Measurements from ENCODE around the gene SWSAP1. TPM values are rescaled to one million over a fixed set of nuclear protein-coding genes. Genes with fewer than 3 reads are reported as not detected.
"Not testable (repeated sequence)": the region's sequence is repeated elsewhere in the genome, so short reads cannot be mapped to it uniquely, and the experiment has no call there.

Gene SWSAP1
- polyA plus RNA-seq, 3 donors: 3.1 to 3.6 (median 3.4) TPM

- DNase-seq (ENCODE audit: extremely low read depth in 1 of 11, low read depth in 9 of 11, low spot score in 4 of 11): peak; percentile 95 to 99 (median 98)
Observed at GRCh38 chr19:11346104-11346940, 28.1 kb upstream of the SWSAP1 start, which contains the start of the genes CCDC159 and TMEM205. TSS of gene CCDC159 (plus strand) at chr19:11346519. CDS start at chr19:11346607, 88 bp downstream. TSS of gene TMEM205 (minus strand) at chr19:11346268. CDS start at chr19:11345619, 649 bp downstream.

GRCh38 chr19:11347546-11348039 is 26.9 kb upstream of the SWSAP1 start:
- DNase-seq (ENCODE audit: extremely low read depth in 1 of 11, low read depth in 9 of 11, low spot score in 4 of 11): no peak

DNA sequence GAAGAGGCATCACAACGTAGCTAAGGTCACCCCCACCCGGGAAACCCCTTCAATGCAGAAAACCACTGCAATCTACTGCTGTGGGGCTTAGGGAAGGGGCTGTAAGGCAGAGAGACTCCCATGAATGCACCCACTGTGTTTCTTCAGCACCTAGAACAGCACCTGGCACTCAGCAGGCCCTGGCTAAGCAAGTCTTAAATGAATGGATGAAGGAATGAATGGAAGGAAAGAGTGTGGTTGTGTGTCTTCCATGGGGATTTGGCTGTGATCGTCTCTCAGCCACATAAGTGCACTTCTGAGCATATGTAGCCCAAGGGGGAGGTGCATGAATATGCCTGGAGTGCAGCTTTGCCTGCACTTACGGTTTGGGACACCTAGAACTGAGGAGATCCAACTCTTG is 25.3 kb upstream of the SWSAP1 start:
- DNase-seq (ENCODE audit: extremely low read depth in 1 of 11, low read depth in 9 of 11, low spot score in 4 of 11): no peak

DNA sequence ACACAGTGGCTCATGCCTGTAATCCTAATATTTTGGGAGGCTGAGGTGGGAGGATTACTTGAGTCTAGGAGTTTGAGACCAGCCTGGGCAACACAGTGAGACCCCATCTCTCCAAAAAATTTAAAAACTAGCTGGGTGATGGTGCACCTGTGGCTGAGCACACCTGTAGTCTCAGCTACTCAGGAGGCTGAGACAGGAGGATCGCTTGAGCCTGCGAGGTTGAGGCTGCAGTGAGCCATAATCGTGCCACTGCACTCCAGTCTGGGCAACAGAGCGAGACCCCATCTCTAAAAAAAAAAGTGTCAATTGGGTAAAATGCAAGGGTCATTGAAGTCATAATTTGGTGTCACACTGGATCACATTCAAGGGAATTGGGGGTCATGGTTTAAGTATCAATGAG is 20.4 kb upstream of the SWSAP1 start:
- not testable (repeated sequence) for DNase-seq (ENCODE audit: extremely low read depth in 1 of 11, low read depth in 9 of 11, low spot score in 4 of 11)

DNA sequence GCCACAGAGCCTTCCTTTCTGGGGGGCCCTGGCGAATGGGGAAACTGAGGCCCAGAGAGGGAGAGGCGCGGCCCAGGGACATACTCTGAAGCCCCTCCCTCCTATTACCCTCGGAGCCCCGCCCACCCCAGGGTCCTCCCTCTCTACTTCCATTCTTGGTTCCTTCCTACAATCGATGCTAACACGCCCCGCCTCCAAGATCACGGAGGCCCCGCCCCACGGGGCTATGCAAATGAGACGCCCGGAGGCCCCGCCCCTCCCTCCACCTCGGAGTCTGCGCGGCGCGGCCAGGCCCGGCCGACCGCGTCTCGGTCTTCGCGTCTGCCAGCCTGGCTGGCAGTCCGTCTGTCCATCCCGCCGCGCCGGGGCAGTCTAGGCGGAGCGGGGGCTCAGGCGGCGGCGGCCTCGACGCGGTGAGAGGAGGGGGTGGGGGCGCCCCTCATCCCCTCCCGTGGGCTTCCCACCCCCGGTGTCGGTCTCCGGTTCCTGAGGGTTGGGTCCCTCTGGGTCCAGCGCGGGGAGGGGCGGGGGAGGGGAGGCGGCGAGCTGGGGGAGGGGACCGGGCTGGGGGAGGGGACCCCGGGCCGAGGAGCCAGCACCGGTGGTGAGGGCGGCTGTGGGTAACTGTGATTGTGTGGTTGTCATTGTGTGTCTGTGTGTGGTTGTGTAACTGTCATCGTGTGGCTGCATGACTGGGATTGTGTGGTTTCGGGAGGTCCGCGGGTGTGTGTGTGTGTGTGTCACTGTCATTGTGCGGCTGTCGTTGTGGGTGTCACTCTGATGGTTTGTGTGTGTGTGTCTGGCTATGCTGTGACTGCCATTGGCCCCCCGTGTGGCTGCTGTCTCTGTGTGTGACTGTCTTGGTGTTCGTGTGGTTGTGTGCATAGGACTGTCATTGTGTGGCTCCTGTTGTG is 19.0 kb upstream of the SWSAP1 start, which contains the start of gene PLPPR2:
PLPPR2 (plus strand) TSS at position 273 of the 914 bp plus-strand sequence. CDS start 2,242 bp downstream, outside the sequence.
- DNase-seq (ENCODE audit: extremely low read depth in 1 of 11, low read depth in 9 of 11, low spot score in 4 of 11): peak in 7 of 11 donors; percentile 70 to 84 (median 72)

- DNase-seq (ENCODE audit: extremely low read depth in 1 of 11, low read depth in 9 of 11, low spot score in 4 of 11): no peak
Observed at GRCh38 chr19:11356074-11356397, 18.4 kb upstream of the SWSAP1 start.

DNA sequence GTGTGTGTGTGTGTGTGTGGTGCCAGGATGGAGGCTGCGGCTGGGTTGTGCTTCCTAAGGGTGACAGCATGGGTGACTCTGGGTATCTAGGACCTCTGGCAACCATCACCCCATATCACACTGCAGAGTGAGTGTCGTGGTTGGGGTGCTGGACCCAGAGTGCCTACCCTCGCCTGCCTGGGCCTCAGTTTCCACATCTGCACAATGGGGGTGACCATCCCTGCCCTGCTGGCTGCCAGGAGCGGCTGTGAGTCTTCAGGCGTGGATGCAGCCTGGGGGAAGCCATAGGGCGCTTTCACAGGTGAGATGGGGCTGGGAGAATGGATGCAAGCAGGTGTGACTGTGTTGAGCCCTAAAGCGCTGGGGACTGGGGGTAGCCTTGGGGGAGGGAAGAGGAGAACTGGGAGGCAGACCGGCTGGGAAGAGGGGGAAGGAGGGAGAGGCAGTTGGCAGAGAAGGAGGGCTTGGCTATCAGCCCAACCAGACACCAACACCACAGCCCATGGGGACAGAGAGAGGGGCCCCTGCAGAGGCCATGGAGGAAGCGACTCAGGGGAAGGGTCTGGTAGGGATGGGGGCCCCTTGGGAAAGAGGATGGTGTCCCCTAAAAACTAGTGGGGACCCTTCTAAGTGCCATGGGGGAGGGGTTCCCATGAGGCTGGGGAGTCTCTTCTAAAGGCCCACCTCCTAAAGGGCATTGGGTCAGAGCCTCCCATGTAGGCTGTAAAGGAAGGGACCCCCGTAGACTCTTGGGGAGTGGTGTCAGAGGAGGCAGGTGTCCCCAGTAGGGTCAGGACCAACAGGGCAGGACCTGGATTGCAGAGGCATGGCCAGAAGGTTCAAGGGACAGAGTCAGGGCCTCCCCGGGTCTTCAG is 17.6 kb upstream of the SWSAP1 start:
- DNase-seq (ENCODE audit: extremely low read depth in 1 of 11, low read depth in 9 of 11, low spot score in 4 of 11): no peak

DNA sequence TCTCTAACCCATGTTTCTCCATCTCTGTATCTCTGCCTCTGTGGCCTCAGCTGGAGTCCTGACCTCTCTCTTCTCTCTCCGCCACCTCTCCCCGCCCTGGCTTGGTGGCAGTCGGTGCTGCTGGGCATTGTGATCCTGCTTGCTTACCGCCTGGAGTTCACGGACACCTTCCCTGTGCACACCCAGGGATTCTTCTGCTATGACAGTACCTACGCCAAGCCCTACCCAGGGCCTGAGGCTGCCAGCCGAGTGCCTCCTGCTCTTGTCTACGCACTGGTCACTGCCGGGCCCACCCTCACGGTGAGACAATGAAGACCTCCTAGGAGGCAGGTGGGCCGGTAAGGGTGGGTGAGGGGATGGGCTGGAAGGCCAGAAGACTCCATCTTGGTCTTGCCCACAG is 15.0 kb upstream of the SWSAP1 start:
- no peak for DNase-seq (ENCODE audit: extremely low read depth in 1 of 11, low read depth in 9 of 11, low spot score in 4 of 11)

GRCh38 chr19:11361037-11361770 is 13.3 kb upstream of the SWSAP1 start:
- no peak for DNase-seq (ENCODE audit: extremely low read depth in 1 of 11, low read depth in 9 of 11, low spot score in 4 of 11)

DNA sequence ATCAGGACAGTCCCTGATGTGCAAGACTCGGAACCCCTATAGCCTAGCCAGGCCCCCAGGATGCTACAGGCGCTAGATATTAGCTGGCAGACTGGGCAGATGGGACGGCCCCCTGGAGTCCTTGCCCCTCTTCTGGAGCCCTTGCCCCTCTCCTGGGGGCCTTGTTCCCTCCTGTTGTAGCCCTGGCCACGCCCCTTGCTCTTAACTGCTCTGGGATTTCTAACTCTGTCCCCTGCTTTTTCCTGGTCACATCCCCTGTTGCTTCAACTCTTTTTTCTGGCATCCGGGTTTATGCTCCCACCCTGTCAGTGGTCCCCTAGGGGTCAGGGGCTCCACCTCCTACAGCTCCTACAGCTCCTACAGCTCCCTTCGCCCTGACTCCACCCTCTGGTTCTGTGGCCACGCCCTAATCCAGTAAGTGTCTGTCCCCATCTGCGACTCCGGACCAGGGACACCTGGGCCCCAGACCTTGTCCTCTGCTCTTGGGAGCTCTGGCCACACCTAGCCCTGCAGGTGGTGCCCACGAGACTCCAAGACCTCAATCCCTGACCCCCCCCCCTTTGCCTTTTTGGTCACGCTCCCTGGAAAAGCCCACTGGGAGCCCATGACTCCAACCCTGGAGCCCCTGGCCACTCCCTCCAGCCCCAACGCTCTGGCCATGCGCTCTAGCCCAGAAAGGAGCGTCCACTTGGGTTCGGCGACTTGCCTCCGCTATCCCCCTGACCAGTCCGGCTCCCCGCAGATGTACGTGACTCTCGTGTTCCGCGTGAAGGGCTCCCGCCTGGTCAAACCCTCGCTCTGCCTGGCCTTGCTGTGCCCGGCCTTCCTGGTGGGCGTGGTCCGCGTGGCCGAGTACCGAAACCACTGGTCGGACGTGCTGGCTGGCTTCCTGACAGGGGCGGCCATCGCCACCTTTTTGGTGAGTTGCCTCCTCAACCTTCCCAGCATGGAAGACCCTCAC is 12.4 kb upstream of the SWSAP1 start:
- no peak for DNase-seq (ENCODE audit: extremely low read depth in 1 of 11, low read depth in 9 of 11, low spot score in 4 of 11)

DNA sequence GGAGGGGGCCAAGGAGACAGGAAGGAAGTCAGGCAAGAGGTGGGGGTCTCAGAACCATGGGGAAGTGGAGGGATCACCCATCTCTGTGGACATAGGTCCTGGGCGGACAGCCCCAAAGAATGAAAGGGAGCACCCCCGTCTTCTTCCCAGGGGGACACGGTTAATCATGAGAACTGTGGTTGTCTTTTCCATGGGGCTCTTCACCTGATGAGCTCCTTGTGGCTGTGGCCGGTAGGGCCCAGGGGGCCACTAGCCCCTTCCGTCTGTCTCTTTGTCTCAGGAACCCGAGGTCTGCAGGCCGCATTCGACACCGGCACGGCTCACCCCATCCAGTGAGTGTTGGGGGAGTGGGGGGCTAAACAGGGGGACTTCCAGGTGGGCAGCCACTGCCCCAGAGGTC is 10.6 kb upstream of the SWSAP1 start:
- no peak for DNase-seq (ENCODE audit: extremely low read depth in 1 of 11, low read depth in 9 of 11, low spot score in 4 of 11)

DNA sequence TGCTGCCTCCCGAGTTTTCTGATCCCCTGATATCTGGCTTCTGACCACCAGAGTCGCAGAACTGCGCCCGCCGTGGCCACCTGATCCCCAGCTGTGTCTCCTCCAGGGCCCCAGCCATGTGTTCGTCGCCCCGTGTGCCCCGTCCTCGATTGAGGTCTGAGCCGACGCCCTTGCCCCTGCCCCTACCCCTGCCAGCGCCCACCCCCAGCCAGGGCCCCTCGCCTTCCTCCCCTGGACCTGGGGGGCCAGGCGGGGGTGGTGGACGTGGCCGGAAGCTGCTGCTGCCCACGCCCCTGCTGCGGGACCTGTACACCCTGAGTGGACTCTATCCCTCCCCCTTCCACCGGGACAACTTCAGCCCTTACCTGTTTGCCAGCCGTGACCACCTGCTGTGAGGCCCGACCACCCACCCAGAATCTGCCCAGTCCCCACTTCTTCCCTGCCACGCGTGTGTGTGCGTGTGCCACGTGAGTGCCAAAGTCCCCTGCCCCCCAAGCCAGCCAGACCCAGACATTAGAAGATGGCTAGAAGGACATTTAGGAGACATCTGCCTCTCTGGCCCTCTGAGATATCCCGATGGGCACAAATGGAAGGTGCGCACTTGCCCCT is 10.1 kb upstream of the SWSAP1 start:
- no peak for DNase-seq (ENCODE audit: extremely low read depth in 1 of 11, low read depth in 9 of 11, low spot score in 4 of 11)

GRCh38 chr19:11364935-11365334 is 9.5 kb upstream of the SWSAP1 start:
- DNase-seq (ENCODE audit: extremely low read depth in 1 of 11, low read depth in 9 of 11, low spot score in 4 of 11): no peak

DNA sequence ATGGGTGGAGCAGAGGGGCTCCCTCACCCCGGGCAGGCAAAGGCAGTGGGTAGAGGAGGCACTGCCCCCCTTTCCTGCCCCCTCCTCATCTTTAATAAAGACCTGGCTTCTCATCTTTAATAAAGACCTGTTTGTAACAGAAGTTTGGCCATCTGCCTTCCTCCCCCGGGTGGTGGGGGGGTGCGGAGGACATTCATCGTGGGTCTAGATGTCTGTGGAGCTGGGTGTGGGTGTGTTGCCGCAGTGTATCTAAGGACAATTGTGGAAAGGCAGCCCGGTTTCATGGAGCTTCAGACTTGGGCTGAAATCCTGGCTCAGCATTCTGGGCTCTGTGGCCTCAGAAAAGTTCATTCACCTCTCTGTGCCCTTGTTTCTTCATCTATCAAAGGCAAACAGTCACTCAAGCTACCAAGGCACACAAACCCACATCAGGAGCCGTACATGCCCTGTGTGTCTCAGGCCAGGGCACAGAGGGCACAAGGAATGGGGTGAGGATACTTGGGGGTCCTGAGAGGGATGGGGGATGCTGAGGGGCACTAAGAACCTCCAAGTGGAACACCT is 8.8 kb upstream of the SWSAP1 start:
- no peak for DNase-seq (ENCODE audit: extremely low read depth in 1 of 11, low read depth in 9 of 11, low spot score in 4 of 11)

DNA sequence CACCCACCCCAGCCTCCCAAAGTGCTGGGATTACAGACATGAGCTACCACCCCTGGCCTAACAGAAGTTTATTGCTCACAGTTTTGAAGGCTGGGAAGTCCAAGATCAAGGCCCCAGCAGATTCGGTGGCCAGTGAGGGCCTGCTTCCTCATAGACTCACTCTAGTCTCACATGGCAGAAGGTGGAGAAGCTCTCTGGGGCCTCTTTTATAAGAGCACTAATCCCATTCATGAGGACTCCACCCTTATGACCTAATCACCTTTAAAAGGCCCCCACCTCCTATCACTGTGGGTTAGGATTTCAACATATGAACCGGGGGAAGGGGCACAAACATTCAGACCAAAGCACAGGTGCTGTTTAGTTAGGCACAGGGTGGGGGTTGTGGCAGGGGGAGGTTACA is 6.9 kb upstream of the SWSAP1 start:
- no peak for DNase-seq (ENCODE audit: extremely low read depth in 1 of 11, low read depth in 9 of 11, low spot score in 4 of 11)

DNA sequence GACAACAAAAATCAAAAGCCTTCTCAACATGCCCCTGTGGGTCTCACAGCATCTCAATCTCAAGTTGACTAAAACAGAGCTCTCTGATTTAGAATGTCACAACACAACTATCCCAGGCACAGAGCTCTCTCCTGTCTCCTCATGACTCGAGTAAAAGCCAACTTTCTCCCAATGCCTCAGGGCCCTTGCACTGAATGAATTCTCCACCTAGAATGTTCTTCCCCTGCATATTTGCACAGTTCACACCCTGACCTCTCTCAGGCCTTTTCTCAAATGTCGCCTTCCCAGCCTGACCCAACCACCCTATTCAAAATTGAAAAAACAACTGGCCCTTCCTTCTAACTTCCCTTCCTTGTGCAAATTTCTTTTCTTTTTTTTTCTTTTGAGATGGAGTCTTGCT is 3.7 kb upstream of the SWSAP1 start:
- DNase-seq (ENCODE audit: extremely low read depth in 1 of 11, low read depth in 9 of 11, low spot score in 4 of 11): no peak
